ENCODE data around the gene PIGV. TPM values are rescaled to one million over a fixed set of nuclear protein-coding genes. Genes with fewer than 3 reads are reported as not detected.
"Not testable (repeated sequence)": the region's sequence is repeated elsewhere in the genome, so short reads cannot be mapped to it uniquely, and the experiment has no call there.

Gene PIGV
- total RNA-seq, 1 donor from 2014 or later = 11.5 TPM

GRCh38 chr1:26791148-26791547 is 3.4 kb downstream of the PIGV start:
- TF ChIP-seq, protein P1, sequence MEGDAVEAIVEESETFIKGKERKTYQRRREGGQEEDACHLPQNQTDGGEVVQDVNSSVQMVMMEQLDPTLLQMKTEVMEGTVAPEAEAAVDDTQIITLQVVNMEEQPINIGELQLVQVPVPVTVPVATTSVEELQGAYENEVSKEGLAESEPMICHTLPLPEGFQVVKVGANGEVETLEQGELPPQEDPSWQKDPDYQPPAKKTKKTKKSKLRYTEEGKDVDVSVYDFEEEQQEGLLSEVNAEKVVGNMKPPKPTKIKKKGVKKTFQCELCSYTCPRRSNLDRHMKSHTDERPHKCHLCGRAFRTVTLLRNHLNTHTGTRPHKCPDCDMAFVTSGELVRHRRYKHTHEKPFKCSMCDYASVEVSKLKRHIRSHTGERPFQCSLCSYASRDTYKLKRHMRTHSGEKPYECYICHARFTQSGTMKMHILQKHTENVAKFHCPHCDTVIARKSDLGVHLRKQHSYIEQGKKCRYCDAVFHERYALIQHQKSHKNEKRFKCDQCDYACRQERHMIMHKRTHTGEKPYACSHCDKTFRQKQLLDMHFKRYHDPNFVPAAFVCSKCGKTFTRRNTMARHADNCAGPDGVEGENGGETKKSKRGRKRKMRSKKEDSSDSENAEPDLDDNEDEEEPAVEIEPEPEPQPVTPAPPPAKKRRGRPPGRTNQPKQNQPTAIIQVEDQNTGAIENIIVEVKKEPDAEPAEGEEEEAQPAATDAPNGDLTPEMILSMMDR (IDR thresholded peaks at IDR 0.05; ENCODE audit: insufficient read depth, low read length, poor library complexity, severe bottlenecking) = no peak
- DNase-seq (ENCODE audit: low read depth) = no peak
- Histone ChIP-seq H3K36me3 (ENCODE audit: control insufficient read depth, insufficient read depth, low read length) (no peaks in the 10 kb centered on the region), H3K27me3 (ENCODE audit: control insufficient read depth, insufficient read depth, low read length) (no peaks in the 10 kb centered on the region), H3K4me3 (ENCODE audit: low read depth, low read length) (no peak overlapping the region)

DNA sequence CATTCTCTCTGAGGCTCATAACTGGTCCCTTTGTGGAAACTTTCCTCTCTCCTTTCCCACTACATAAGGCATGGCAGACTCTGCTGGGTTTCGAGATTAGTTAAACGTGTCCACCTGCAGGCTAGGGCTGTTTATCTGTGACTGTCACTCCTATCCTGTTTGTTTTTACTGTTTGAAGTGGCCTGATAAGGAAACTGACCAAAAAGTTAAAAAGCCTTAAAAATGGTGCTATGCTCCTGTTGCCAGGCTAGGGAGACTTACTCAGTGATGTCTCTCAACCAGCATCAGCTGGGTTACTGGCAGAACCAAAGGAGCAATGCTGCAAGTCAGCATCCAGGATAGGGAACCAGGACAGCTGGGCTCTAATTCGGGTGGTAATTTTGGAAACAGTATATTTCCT is 3.9 kb downstream of the PIGV start:
- Histone ChIP-seq H3K36me3 (ENCODE audit: control insufficient read depth, insufficient read depth, low read length) (no peaks in the 10 kb centered on the region), H3K4me3 (ENCODE audit: low read depth, low read length) (no peak overlapping the region), H3K27me3 (ENCODE audit: control insufficient read depth, insufficient read depth, low read length) (no peaks in the 10 kb centered on the region)
- TF ChIP-seq, protein P1 (IDR thresholded peaks at IDR 0.05; ENCODE audit: insufficient read depth, low read length, poor library complexity, severe bottlenecking) = no peak
- DNase-seq (ENCODE audit: low read depth) = no peak

GRCh38 chr1:26792924-26793323 is 5.2 kb downstream of the PIGV start:
- Histone ChIP-seq H3K36me3 (ENCODE audit: control insufficient read depth, insufficient read depth, low read length) (no peaks in the 10 kb centered on the region), H3K4me3 (ENCODE audit: low read depth, low read length) (no peak overlapping the region), H3K27me3 (ENCODE audit: control insufficient read depth, insufficient read depth, low read length) (no peaks in the 10 kb centered on the region)
- DNase-seq (ENCODE audit: low read depth) = no peak
- TF ChIP-seq, protein P1 (IDR thresholded peaks at IDR 0.05; ENCODE audit: insufficient read depth, low read length, poor library complexity, severe bottlenecking) = no peak

DNA sequence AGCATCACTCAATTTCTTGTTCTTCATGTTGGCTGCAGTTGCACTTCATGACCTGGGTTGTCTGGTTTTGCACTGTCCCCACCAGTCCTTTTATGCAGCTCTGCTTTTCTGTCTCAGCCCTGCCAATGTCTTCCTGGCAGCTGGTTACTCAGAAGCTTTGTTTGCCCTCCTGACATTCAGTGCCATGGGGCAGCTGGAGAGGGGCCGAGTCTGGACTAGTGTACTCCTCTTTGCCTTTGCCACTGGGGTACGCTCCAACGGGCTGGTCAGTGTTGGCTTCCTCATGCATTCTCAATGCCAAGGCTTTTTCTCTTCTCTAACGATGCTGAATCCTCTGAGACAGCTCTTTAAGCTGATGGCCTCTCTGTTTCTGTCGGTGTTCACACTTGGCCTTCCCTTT is 6.6 kb downstream of the PIGV start:
- DNase-seq (ENCODE audit: low read depth) = no peak
- TF ChIP-seq, protein P1 (IDR thresholded peaks at IDR 0.05; ENCODE audit: insufficient read depth, low read length, poor library complexity, severe bottlenecking) = no peak
- Histone ChIP-seq H3K4me3 (ENCODE audit: low read depth, low read length) (no peak overlapping the region), H3K36me3 (ENCODE audit: control insufficient read depth, insufficient read depth, low read length) (no peaks in the 10 kb centered on the region), H3K27me3 (ENCODE audit: control insufficient read depth, insufficient read depth, low read length) (no peaks in the 10 kb centered on the region)

DNA sequence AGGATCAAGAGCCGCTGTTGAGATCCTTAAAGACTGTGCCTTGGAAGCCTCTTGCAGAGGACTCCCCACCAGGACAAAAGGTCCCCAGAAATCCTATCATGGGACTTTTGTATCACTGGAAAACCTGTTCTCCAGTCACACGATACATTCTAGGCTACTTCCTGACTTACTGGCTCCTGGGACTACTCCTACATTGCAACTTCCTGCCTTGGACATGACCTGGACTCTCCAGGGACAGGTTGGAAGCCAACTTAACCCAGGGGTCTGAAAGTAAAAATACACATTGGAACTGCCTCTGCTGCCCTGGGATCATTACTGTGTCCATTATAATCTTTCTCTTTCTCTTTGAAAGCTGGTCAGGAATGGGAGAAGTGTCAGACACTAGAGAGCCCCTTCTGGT is 9.9 kb downstream of the PIGV start:
- Histone ChIP-seq H3K27me3 (ENCODE audit: control insufficient read depth, insufficient read depth, low read length) (no peaks in the 10 kb centered on the region), H3K4me3 (ENCODE audit: low read depth, low read length) (no peak overlapping the region), H3K36me3 (ENCODE audit: control insufficient read depth, insufficient read depth, low read length) (no peaks in the 10 kb centered on the region)
- TF ChIP-seq, protein P1 (IDR thresholded peaks at IDR 0.05; ENCODE audit: insufficient read depth, low read length, poor library complexity, severe bottlenecking) = no peak
- no peak for DNase-seq (ENCODE audit: low read depth)

DNA sequence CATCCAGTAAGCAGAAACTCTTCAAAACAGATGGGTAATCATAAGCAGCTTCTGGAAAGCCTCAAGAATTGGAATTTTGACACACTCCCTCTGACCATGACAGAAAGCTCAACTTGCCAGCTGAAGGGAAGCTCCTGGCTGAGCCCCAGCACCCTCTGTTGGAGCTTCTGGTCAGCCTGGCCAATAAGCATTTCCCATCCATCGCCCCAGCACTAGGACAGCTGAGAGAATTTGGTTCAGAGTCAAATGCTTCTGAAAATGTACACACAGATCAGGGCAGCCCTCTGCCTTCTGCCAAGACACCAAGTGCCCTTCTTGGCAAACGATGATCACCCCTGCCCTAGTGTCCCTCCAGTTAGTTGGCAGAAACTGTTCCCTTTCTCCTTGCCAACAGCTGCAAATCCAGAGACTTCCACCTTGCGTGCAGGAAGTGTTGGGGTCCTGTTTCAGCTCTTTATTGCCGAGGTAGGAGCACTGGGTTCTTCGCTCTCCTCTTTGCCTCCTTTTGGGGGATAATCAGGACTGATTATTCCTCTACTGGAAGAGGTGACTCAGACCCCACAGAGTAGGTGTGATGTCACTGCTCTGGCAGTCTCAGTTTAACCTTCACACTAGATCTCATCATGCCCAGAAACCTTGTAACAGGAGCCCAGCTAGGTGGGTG is 11.9 kb downstream of the PIGV start:
- no peak for DNase-seq (ENCODE audit: low read depth)
- H3K4me3 ChIP-seq (ENCODE audit: low read depth, low read length) = no peak overlapping the region
- no peaks in the 10 kb centered on the region for H3K27me3 ChIP-seq (ENCODE audit: control insufficient read depth, insufficient read depth, low read length)
- TF ChIP-seq, protein P1 (IDR thresholded peaks at IDR 0.05; ENCODE audit: insufficient read depth, low read length, poor library complexity, severe bottlenecking) = no peak
- H3K36me3 ChIP-seq (ENCODE audit: control insufficient read depth, insufficient read depth, low read length) = no peaks in the 10 kb centered on the region

DNA sequence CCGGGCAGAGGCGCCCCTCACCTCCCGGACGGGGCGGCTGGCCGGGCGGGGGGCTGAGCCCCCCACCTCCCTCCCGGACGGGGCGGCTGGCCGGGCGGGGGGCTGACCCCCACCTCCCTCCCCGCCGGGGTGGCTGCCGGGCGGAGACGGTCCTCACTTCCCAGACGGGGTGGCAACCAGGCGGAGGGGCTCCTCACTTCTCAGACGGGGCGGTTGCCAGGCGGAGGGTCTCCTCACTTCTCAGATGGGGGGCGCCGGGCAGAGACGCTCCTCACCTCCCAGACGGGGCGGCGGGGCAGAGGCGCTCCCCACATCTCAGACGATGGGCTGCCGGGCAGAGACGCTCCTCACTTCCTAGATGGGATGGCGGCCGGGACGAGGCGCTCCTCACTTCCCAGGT is 16.2 kb downstream of the PIGV start:
- not testable (repeated sequence) for DNase-seq (ENCODE audit: low read depth); H3K4me3 ChIP-seq (ENCODE audit: low read depth, low read length); H3K36me3 ChIP-seq (ENCODE audit: control insufficient read depth, insufficient read depth, low read length); H3K27me3 ChIP-seq (ENCODE audit: control insufficient read depth, insufficient read depth, low read length)
